A673 (cell line): ENCODE measurements around the gene THOC7. TPM values are rescaled to one million over a fixed set of nuclear protein-coding genes. Genes with fewer than 3 reads are reported as not detected.

Source experiments
- BruUV-seq: library from RNA; stranded (reverse); fragments of 400-500 nt; replicated peaks from 2 replicates; lab custom pipeline; 2021; lab: Mats Ljungman, UMichigan
- CTCF ChIA-PET: fragments of 300-600 bp; sonication (Branson Sonifier 250); formaldehyde crosslinking; loops from one replicate; lab custom pipeline; 2022; ENCODE audit warnings: antibody characterized with exemption; lab: Charles Lee
- POLR2A ChIA-PET: fragments of 300-600 bp; sonication (Branson Sonifier 250); formaldehyde crosslinking; loops from one replicate; lab custom pipeline; 2022; ENCODE audit warnings: antibody characterized with exemption; ENCODE audit not compliant: low non-redundant PET; lab: Charles Lee
- DNase-seq: peaks from one replicate; pipeline ENCODE4 v3.0.0-alpha.2; 2015; ENCODE audit warnings: low spot score
- H3K27ac ChIP-seq: fragments of 200-600 bp; sonication (generic); 2 replicates; pipeline ENCODE4 v1.5.1; 2016; ENCODE audit warnings: mixed run types, low read depth, mild to moderate bottlenecking, mixed read lengths, antibody characterized with exemption, low read length; ENCODE audit not compliant: poor library complexity, severe bottlenecking
- H3K27me3 ChIP-seq: fragments of 200-600 bp; sonication (generic); replicated peaks from 2 replicates; pipeline ENCODE4 v1.6.1; 2017; ENCODE audit warnings: mixed run types, low read depth, mild to moderate bottlenecking, mixed read lengths, antibody characterized with exemption, low read length; ENCODE audit not compliant: insufficient read depth, poor library complexity
- H3K36me3 ChIP-seq: fragments of 200-600 bp; sonication (generic); 2 replicates; pipeline ENCODE4 v1.6.1; 2016; ENCODE audit warnings: mixed run types, mild to moderate bottlenecking, mixed read lengths, antibody characterized with exemption, low read length; ENCODE audit not compliant: insufficient read depth, poor library complexity, severe bottlenecking
- H3K4me1 ChIP-seq: fragments of 200-600 bp; sonication (generic); 2 replicates; pipeline ENCODE4 v1.6.1; 2017; ENCODE audit warnings: mixed run types, mild to moderate bottlenecking, mixed read lengths, antibody characterized with exemption, low read length; ENCODE audit not compliant: insufficient read depth, poor library complexity, severe bottlenecking
- H3K4me3 ChIP-seq: fragments of 200-600 bp; sonication (generic); 2 replicates; pipeline ENCODE4 v1.5.1; 2016; ENCODE audit warnings: low read depth, mixed run types, mild to moderate bottlenecking, mixed read lengths, low read length; ENCODE audit not compliant: poor library complexity, severe bottlenecking
- H3K9me3 ChIP-seq: fragments of 200-600 bp; sonication (generic); 2 replicates; pipeline ENCODE4 v1.6.1; 2016; ENCODE audit warnings: mixed run types, low read depth, mild to moderate bottlenecking, mixed read lengths, antibody characterized with exemption, low read length; ENCODE audit not compliant: poor library complexity, severe bottlenecking
- EZH2 ChIP-seq: fragments of 200-600 bp; sonication (generic); IDR thresholded peaks from 2 replicates; pipeline ENCODE4 v1.6.1; 2017; ENCODE audit warnings: borderline replicate concordance, low read depth, mild to moderate bottlenecking, mixed read lengths, antibody characterized with exemption, low read length; ENCODE audit not compliant: poor library complexity, severe bottlenecking
- intact Hi-C: fragments of 100-400 bp; cut with micrococcal nuclease; formaldehyde crosslinking; loops from one replicate; pipeline ENCODE4 v1.10.0; 2022; ENCODE audit not compliant: unreplicated experiment
- total RNA-seq: library from RNA; stranded (reverse); gene quantifications from 2 replicates; pipeline ENCODE4 v1.2.3, GENCODE V29; 2021
- TF ChIP-seq, protein P1 (sequence below): fragments of 300-800, 200-600 bp; sonication (generic); conservative IDR thresholded peaks from 2 replicates; pipeline ENCODE4 v1.5.1; 2017; ENCODE audit warnings: low read depth, mild to moderate bottlenecking, antibody characterized with exemption, low read length, moderate library complexity, mixed read lengths

Gene THOC7
- total RNA-seq, 1 experiment from 2014 or later, result 37.3 TPM

DNA sequence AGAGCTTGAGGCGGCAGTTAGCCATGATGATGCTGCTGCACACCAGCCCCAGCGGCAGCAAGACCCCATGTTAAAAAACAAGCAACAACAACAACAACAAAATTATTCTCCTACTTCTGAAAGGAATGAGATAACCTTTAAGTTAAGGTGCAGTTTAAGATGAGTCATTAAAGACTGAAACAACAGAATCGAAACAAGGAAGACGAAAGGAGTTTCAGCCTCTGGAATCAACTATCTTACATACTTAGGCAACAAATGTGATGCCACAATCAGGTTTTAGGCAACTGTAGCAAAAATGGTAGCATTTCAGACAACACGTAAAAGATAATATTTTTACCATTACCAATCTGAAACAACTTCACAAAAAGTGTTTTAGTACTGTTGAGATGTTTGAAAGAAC is 36.4 kb upstream of the THOC7 start:
- no TSS peak for BruUV-seq
- POLR2A ChIA-PET, result no interaction called here

DNA sequence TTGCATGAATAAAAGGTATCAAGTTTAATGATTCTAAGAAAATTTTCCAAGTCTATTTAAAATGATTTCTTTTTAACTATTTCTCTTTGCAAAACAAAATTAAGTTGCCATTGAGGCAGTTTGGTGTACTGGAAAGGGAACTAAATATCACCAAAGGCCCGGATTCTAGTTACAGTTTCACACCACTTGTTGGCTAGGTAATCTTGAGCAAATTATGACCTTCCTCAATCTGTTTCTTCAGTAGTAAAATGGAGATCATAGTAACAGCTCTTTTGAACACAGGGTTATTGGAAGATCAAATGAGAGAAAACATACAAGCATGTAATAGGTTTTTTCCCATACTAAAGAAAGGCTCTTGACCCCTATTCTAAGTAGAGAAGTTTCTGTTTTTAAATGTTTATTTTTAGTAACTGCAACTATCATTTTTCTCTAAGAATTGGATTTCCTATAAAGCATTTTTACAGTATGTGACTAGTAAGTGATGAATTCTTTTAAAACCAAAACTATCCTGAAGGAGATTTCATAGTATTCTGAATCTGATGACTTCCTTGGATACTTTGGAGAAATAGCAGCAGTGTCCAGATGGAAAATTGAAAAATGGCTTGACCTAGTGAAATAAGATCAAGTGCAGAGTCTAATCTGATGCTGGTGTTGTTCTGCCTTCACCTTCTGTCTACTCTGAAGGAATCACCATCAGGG is 32.9 kb upstream of the THOC7 start:
- BruUV-seq, result no TSS peak
- ChIA-PET POLR2A (no interaction called here), CTCF (no interaction called here)
- H3K27ac ChIP-seq, result no peak overlapping the region
- no peaks in the 10 kb centered on the region for H3K36me3 ChIP-seq
- no peaks in the 10 kb centered on the region for H3K27me3 ChIP-seq
- no peaks in the 10 kb centered on the region for H3K9me3 ChIP-seq
- TF ChIP-seq, protein P1, sequence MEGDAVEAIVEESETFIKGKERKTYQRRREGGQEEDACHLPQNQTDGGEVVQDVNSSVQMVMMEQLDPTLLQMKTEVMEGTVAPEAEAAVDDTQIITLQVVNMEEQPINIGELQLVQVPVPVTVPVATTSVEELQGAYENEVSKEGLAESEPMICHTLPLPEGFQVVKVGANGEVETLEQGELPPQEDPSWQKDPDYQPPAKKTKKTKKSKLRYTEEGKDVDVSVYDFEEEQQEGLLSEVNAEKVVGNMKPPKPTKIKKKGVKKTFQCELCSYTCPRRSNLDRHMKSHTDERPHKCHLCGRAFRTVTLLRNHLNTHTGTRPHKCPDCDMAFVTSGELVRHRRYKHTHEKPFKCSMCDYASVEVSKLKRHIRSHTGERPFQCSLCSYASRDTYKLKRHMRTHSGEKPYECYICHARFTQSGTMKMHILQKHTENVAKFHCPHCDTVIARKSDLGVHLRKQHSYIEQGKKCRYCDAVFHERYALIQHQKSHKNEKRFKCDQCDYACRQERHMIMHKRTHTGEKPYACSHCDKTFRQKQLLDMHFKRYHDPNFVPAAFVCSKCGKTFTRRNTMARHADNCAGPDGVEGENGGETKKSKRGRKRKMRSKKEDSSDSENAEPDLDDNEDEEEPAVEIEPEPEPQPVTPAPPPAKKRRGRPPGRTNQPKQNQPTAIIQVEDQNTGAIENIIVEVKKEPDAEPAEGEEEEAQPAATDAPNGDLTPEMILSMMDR, result no peak
- no peak for TF ChIP-seq EZH2
- no peak overlapping the region for H3K4me3 ChIP-seq
- intact Hi-C loops, result no loop called here
- H3K4me1 ChIP-seq, result no peaks in the 10 kb centered on the region
- no peak for DNase-seq

More for the DNA sequence above, 36.4 kb upstream of the THOC7 start:
- H3K4me1 ChIP-seq, result no peaks in the 10 kb centered on the region
- CTCF ChIA-PET, result no interaction called here
- TF ChIP-seq, protein P1, result no peak
- TF ChIP-seq EZH2, result no peak
- H3K27me3 ChIP-seq, result no peaks in the 10 kb centered on the region
- H3K36me3 ChIP-seq, result no peaks in the 10 kb centered on the region
- H3K4me3 ChIP-seq, result no peak overlapping the region
- DNase-seq, result no peak
- no peak overlapping the region for H3K27ac ChIP-seq
- intact Hi-C loops, result no loop called here
- H3K9me3 ChIP-seq, result no peaks in the 10 kb centered on the region

DNA sequence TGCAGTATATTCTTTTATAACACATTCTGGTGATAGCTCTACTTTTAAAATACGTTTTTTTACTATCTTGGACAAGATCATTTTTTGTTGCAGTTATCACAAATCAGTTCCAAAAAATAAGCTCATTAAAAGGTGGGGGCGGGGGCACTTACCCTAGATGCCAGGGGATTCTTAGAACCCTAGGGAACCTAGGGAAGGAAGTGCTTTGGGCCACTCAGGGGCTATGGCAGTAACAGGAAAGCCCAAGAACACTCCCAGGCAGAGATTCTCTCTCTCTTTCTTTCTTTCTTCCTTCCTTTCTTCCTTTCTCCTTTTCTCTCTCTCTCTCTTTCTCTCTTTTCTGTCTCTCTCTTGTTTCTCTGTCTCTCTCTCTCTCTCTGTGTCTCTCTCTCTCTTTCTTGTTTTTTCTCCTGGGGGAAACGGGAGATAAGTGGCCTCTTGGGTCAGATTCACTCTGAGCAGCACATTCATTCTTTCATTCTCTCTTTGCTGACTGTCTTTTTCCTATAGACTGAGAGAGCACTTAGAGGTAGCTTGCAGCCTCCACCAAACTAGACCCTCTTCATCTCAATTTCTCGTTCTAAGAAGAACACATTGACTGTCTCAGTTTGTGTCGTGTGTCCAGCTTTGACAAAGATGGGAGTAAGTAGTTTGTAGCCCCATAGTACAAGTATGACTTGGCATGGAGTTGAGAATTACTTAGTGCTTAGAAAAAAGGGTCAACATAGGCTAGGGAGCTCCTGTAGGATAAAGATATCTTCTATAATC is 32.0 kb upstream of the THOC7 start:
- Histone ChIP-seq H3K4me1 (no peaks in the 10 kb centered on the region), H3K4me3 (no peak overlapping the region), H3K27me3 (no peaks in the 10 kb centered on the region), H3K36me3 (no peaks in the 10 kb centered on the region), H3K9me3 (no peaks in the 10 kb centered on the region), H3K27ac (no peak overlapping the region)
- BruUV-seq, result no TSS peak
- intact Hi-C loops, result no loop called here
- no peak for TF ChIP-seq EZH2
- TF ChIP-seq, protein P1, result no peak
- CTCF ChIA-PET, result interaction anchor here (0.6 kb wide), 1 partner anchor 284 kb away, joined by 3 read pairs; no protein-coding TSS in a partner anchor
- DNase-seq, result no peak
- POLR2A ChIA-PET, result no interaction called here
